Panc1 (cell line): ENCODE results near the gene ZNF410. TPM values are rescaled to one million over a fixed set of nuclear protein-coding genes. Genes with fewer than 3 reads are reported as not detected.

Experiments used
- ATAC-seq: fragments of 200-7000 bp; cut with Tn5 transposase; 2 replicates; pipeline ENCODE4 v1.9.1; 2020; ENCODE audit warnings: mild to moderate bottlenecking, moderate library complexity
- BruUV-seq: library from RNA; stranded (reverse); fragments of 400-500 nt; replicated peaks from 2 replicates; lab custom pipeline; 2021; lab: Mats Ljungman, UMichigan
- CTCF ChIA-PET: fragments of 300-600 bp; sonication (Branson Sonifier 250); formaldehyde crosslinking; loops from one replicate; lab custom pipeline; 2022; ENCODE audit warnings: antibody characterized with exemption; lab: Charles Lee
- POLR2A ChIA-PET: fragments of 300-600 bp; sonication (Branson Sonifier 250); formaldehyde crosslinking; loops from one replicate; lab custom pipeline; 2022; ENCODE audit warnings: antibody characterized with exemption; lab: Charles Lee
- DNase-seq: peaks from one replicate; pipeline ENCODE4 v3.0.0-alpha.2; 2010; ENCODE audit warnings: low read depth, low spot score
- H3K27ac ChIP-seq: 2 replicates; pipeline ENCODE4 v1.5.1; 2011; ENCODE audit warnings: mild to moderate bottlenecking, low read length, inconsistent platforms
- H3K27me3 ChIP-seq: fragments of 200-500 bp; sonication (Bioruptor generic); 2 replicates; pipeline ENCODE4 v1.6.0; 2014; ENCODE audit warnings: low read length, inconsistent platforms; ENCODE audit not compliant: control insufficient read depth, insufficient read depth
- H3K36me3 ChIP-seq: fragments of 200-500 bp; sonication (Bioruptor generic); 2 replicates; pipeline ENCODE4 v1.5.1; 2014; ENCODE audit warnings: inconsistent platforms, mild to moderate bottlenecking, low read length, moderate library complexity; ENCODE audit not compliant: control insufficient read depth, insufficient read depth
- H3K4me1 ChIP-seq: 2 replicates; pipeline ENCODE4 v1.5.1; 2011; ENCODE audit warnings: inconsistent platforms, mild to moderate bottlenecking, low read length, moderate library complexity; ENCODE audit not compliant: control insufficient read depth, insufficient read depth
- H3K4me3 ChIP-seq, 2 experiments: 2 replicates each; pipeline ENCODE4 v1.5.1; 2011 to 2012; ENCODE audit warnings: low read depth in 2 of 2, low read length in 2 of 2, mild to moderate bottlenecking in 2 of 2, inconsistent platforms in 1 of 2, moderate library complexity in 1 of 2
- H3K9me3 ChIP-seq: fragments of 200-500 bp; sonication (Bioruptor generic); 2 replicates; pipeline ENCODE4 v1.5.1; 2014; ENCODE audit warnings: low read depth, mild to moderate bottlenecking, inconsistent platforms, low read length, moderate library complexity; ENCODE audit not compliant: control insufficient read depth, insufficient read depth
- CTCF ChIP-seq: fragments of 450-650 bp; IDR thresholded peaks from 2 replicates; pipeline ENCODE4 v1.5.1; 2017; ENCODE audit warnings: mild to moderate bottlenecking
- POLR2AphosphoS5 ChIP-seq: IDR thresholded peaks from 2 replicates; pipeline ENCODE4 v1.6.1; 2012; ENCODE audit warnings: mild to moderate bottlenecking, low read depth, low read length, moderate library complexity
- SIN3A ChIP-seq: IDR thresholded peaks from 2 replicates; pipeline ENCODE4 v1.6.1; 2012; ENCODE audit warnings: low read depth, mild to moderate bottlenecking, low read length, moderate library complexity, borderline replicate concordance; ENCODE audit not compliant: insufficient read depth
- TCF7L2 ChIP-seq: IDR thresholded peaks from 2 replicates; pipeline ENCODE4 v1.6.1; 2011; ENCODE audit warnings: mild to moderate bottlenecking, low read depth, low read length, inconsistent platforms
- in situ Hi-C: cut with HindIII; loops from 2 replicates; pipeline ENCODE4 v1.10.0; 2016; ENCODE audit warnings: low sequenced_read_pairs, low pct_unique_long_range_greater_than_20kb
- intact Hi-C: fragments of 100-400 bp; cut with micrococcal nuclease; formaldehyde crosslinking; loops from one replicate; pipeline ENCODE4 v1.10.0; 2022; ENCODE audit not compliant: unreplicated experiment
- total RNA-seq: library from RNA; stranded (reverse); gene quantifications from one replicate; pipeline ENCODE4 v1.2.1, GENCODE V29; 2021; ENCODE audit not compliant: unreplicated experiment
- TF ChIP-seq, protein P1 (sequence below), 2 experiments: IDR thresholded peaks; 2 replicates each; pipeline ENCODE4 v1.6.1; 2011 to 2012; ENCODE audit warnings: low read depth in 2 of 2, control low read depth in 1 of 2, low read length in 1 of 2, mild to moderate bottlenecking in 1 of 2, moderate library complexity in 1 of 2; ENCODE audit not compliant: insufficient read depth in 1 of 2

Gene ZNF410
- total RNA-seq, 1 experiment from 2014 or later: 31.2 TPM

GRCh38 chr14:73949752-73950734, 63.4 kb downstream of the ZNF410 start, which contains the start of the genes COQ6 and FAM161B:
TSS of gene COQ6 (plus strand) at chr14:73950302. CDS start at chr14:73950333, 31 bp downstream.
TSS of gene FAM161B (minus strand) at chr14:73950094. CDS start at chr14:73950026, 68 bp downstream.
- intact Hi-C loops (no loop called here), in situ Hi-C loops (no loop called here)
- no TSS peak for BruUV-seq
- ATAC-seq (peak; percentile 98), DNase-seq (peak; percentile 87)
- no peaks in the 10 kb centered on the region for H3K9me3 ChIP-seq
- H3K27ac ChIP-seq: peak within 1 kb of the TSS; percentile 84
- POLR2A ChIA-PET: interaction anchor here (0.6 kb wide), 1 partner anchor 127 kb away, joined by 3 read pairs; no protein-coding TSS in a partner anchor
- CTCF ChIA-PET: interaction anchor here (0.6 to 0.7 kb wide), 2 partner anchors 86 to 123 kb away, joined by 4 to 7 read pairs; no protein-coding TSS in a partner anchor
- H3K27me3 ChIP-seq: no peaks in the 10 kb centered on the region
- TF ChIP-seq SIN3A: peak; percentile 89; the same call in 1 of the 2 replicates
- TF ChIP-seq POLR2AphosphoS5: peak; percentile 71
- TF ChIP-seq, protein P1, sequence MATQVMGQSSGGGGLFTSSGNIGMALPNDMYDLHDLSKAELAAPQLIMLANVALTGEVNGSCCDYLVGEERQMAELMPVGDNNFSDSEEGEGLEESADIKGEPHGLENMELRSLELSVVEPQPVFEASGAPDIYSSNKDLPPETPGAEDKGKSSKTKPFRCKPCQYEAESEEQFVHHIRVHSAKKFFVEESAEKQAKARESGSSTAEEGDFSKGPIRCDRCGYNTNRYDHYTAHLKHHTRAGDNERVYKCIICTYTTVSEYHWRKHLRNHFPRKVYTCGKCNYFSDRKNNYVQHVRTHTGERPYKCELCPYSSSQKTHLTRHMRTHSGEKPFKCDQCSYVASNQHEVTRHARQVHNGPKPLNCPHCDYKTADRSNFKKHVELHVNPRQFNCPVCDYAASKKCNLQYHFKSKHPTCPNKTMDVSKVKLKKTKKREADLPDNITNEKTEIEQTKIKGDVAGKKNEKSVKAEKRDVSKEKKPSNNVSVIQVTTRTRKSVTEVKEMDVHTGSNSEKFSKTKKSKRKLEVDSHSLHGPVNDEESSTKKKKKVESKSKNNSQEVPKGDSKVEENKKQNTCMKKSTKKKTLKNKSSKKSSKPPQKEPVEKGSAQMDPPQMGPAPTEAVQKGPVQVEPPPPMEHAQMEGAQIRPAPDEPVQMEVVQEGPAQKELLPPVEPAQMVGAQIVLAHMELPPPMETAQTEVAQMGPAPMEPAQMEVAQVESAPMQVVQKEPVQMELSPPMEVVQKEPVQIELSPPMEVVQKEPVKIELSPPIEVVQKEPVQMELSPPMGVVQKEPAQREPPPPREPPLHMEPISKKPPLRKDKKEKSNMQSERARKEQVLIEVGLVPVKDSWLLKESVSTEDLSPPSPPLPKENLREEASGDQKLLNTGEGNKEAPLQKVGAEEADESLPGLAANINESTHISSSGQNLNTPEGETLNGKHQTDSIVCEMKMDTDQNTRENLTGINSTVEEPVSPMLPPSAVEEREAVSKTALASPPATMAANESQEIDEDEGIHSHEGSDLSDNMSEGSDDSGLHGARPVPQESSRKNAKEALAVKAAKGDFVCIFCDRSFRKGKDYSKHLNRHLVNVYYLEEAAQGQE (IDR thresholded peaks at IDR 0.05; ENCODE audit: insufficient read depth in 1 of 2, low read depth in 2 of 2, low read length in 1 of 2): peak; percentile 48 to 64; a peak in 1 of 4 replicates
- TF ChIP-seq TCF7L2: peak; percentile 49; the same call in 1 of the 2 replicates
- TF ChIP-seq CTCF: no peak
- no peaks in the 10 kb centered on the region for H3K4me1 ChIP-seq
- H3K4me3 ChIP-seq: peak within 1 kb of the TSS; percentile 81 to 91
- H3K36me3 ChIP-seq: no peaks in the 10 kb centered on the region

- intact Hi-C loops (no loop called here), in situ Hi-C loops (no loop called here)
- Histone ChIP-seq H3K4me3 (no peak overlapping the region), H3K27ac (no peak overlapping the region), H3K4me1 (no peaks in the 10 kb centered on the region), H3K27me3 (no peaks in the 10 kb centered on the region), H3K36me3 (peaks cover 3% of the 10 kb centered on the region), H3K9me3 (no peaks in the 10 kb centered on the region)
- DNase-seq: no peak
- POLR2A ChIA-PET: interaction anchor here (0.5 kb wide), 1 partner anchor 64 kb away, joined by 5 read pairs; no protein-coding TSS in a partner anchor
- BruUV-seq: TSS peak; percentile 33
- ATAC-seq: no peak
- TF ChIP-seq SIN3A: no peak
- TF ChIP-seq TCF7L2: no peak
- TF ChIP-seq, protein P1 (IDR thresholded peaks at IDR 0.05; ENCODE audit: insufficient read depth in 1 of 2, low read depth in 2 of 2, low read length in 1 of 2): no peak
- no peak for TF ChIP-seq POLR2AphosphoS5
- no peak for TF ChIP-seq CTCF
- CTCF ChIA-PET: no interaction called here
Observed at GRCh38 chr14:73953731-73954130, 67.1 kb downstream of the ZNF410 start.
